NCI-H146 treated with DMSO at 0.1 percent for 48 hours (cell line): Measurements from ENCODE around the gene LGR4.
"Not testable (repeated sequence)": the region's sequence is repeated elsewhere in the genome, so short reads cannot be mapped to it uniquely, and the experiment has no call there.

ENCODE experiments used
- DNase-seq: peaks from one replicate; lab custom pipeline; 2025; ENCODE audit not compliant: unreplicated experiment; lab: John Stamatoyannopoulos, UW

The LGR4 gene, protein sequence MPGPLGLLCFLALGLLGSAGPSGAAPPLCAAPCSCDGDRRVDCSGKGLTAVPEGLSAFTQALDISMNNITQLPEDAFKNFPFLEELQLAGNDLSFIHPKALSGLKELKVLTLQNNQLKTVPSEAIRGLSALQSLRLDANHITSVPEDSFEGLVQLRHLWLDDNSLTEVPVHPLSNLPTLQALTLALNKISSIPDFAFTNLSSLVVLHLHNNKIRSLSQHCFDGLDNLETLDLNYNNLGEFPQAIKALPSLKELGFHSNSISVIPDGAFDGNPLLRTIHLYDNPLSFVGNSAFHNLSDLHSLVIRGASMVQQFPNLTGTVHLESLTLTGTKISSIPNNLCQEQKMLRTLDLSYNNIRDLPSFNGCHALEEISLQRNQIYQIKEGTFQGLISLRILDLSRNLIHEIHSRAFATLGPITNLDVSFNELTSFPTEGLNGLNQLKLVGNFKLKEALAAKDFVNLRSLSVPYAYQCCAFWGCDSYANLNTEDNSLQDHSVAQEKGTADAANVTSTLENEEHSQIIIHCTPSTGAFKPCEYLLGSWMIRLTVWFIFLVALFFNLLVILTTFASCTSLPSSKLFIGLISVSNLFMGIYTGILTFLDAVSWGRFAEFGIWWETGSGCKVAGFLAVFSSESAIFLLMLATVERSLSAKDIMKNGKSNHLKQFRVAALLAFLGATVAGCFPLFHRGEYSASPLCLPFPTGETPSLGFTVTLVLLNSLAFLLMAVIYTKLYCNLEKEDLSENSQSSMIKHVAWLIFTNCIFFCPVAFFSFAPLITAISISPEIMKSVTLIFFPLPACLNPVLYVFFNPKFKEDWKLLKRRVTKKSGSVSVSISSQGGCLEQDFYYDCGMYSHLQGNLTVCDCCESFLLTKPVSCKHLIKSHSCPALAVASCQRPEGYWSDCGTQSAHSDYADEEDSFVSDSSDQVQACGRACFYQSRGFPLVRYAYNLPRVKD

DNA sequence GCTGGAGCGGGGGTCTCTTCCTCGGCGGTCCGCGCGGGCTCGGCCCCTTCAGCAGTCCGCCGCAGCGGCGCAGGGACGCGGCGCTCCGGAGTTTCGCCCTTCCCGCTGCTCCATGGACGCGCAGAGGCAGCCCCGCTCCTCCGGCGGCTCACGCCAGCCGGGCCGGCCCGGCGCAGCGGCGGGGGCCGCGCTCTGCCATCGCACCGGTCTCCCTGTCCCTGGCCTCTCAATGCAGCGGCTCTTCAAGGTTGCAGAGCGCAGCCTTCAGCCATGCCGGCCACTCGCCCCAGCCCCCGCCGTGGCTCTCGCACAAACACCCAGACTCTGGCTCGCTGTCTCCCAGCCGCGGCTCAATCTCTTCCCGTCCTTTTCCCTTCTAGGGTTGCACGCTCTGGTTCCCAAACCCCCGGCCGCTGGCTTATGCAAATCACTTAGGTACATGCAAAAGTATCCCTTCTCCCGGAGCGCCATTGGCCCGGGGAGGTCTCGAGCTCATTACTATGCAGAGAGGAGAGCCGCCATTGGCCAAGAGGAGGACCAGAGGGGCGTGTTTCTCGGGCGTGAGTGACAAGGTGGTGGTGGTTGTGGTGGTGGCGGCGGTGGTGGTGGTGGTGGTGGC is at the start of gene LGR4:
LGR4 (minus strand) TSS at position 393 of the 619 bp plus-strand sequence. CDS start 488 bp downstream, outside the sequence.
- DNase-seq, result peak; percentile 96

DNA sequence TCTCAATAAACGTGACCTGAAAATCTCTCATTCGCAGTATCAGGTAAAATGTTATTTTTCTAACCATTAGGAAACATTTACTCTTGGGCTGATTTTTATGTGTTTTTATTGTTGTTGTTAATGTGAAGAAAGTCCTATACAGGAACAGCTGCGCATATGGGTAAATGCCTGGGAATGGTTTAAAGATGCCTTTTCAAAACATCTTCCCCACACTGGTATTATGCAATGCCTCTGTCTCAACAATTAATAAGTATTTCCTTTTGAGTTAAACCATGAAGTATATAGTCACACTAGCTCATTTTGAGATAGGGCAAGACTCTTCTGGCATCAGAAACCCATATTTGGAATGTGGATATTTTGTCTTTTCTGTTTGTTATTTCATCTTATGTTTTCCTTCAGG is 47.6 kb upstream of the LGR4 start:
- DNase-seq, result no peak

DNA sequence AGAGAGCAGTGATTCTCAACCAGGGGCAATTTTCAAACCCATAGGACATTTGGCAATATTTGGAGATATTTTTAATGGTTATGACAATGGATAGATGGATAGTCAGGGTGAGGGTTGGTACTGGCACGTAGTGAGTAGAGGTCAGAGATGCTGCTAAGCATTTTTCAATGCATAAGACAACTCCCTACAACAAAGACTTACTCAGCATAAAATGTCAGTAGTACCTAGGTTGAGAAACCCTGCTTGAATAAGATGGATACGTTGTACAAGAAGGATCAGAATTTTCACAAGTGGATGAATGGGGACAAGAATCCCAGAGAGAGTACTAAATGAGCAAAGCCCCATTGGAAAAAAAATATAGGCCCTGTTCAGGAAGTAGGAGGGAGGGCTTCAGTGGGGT is 45.9 kb upstream of the LGR4 start:
- no peak for DNase-seq

DNA sequence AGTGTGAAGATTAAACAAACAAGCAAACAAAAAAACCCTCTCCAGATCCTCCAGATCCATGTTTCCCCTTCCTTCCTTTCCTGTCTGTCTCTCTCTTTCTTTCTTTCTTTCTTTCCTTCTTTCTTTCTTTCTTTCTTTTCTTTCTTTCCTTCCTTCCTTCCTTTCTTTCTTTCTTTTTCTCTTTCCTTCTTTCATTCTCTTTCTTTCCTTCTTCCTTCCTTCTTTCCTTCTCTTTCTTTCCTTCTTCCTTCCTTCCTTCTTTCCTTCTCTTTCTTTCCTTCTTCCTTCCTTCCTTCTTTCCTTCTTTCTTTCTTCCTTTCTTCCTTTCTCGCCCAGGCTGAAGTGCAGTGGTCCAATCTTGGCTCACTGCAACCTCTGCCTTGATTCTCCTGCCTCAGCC is 44.9 kb upstream of the LGR4 start:
- DNase-seq, result not testable (repeated sequence)

DNA sequence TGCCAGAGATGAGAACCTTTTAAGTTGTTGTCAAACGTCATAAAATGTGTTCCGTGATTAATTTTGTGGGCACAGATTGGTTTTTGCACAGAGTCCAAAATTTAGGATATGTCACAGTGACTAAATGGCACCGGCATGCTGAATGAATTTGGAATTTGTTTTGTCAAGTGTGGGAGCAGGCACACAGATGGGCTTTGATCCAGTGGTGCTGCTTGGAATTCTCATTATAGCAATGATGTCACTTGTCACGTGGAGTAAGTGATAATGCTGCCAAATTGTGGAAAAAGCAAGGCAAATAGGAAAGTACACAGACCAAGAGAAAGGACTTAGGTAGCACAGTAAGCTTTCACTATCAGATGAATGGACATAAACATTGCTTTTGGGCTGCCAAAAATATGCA is 42.0 kb upstream of the LGR4 start:
- DNase-seq, result no peak

DNA sequence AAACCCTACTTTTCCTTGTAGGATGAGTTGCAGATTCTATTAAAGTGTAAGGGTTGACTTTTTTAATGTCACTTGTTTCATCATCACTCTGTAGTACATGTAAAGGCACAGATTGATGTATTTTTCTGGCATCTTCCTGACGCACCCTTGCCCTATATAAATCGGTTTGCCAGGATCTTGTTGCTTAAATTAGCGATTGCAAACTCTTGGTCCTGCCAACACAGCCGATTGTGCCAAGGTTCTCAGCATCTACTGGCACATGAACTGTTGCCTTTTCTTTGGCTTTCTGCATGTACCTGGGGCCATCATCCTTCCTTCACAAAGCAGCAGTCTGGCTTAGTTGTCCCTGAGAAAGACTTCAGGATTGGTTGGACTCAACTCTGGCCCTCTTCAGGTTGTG is 41.5 kb upstream of the LGR4 start:
- no peak for DNase-seq

DNA sequence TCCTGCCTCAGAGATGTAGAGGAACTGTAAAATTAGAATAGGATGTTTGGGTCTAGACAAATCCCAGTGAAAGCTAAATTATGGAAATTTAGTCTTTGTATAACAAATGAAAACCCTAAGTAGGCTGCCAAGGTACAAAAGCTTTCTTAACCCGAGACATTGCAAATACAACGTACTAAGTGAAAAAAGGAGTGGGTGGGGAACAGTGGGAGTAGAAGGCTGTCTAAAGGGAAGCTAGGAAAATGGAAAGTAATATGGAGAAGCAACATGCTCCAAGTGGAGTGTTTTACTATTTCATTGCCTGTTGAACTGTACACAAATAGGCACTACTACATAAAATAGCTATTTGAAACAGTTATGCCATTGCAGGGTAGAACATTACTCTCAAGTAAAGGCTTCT is 40.8 kb upstream of the LGR4 start:
- no peak for DNase-seq

DNA sequence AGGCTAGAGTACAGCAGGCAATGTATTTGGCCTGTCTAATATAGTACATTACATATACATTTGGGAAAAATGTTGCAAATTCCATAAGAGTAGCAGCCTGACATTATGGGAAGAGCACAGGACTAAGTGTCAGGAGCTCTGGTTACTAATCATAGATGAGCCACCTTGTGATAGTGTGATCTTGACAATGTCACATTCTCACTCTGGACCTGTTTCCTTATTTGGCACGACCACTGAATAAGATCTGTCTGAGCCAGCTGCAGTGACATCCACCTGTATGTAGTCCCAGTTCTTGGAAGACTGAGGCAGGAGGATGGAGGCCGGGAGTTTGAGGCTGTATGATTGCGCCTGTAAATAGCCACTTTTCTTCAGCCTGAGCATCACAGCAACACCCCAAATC is 39.6 kb upstream of the LGR4 start:
- no peak for DNase-seq

DNA sequence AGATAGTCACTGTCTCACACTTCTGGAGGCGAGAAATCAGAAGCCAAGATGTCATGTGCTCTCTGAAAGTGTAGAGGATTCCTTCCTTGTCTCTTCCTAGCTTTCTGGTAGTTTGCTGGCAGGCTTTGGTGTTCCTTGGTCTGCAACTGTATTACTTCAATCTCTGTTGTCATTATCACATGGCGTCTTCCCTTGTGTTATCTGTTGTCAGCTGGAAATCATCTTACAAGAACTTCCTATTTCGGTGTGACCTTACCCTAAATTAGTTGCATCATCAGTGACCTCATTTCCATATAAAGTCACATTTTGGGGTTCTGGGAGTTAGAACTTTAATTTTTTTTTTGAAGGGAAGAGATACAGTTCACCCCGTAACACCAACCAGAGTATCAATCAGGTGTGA is 37.3 kb upstream of the LGR4 start:
- DNase-seq, result no peak

DNA sequence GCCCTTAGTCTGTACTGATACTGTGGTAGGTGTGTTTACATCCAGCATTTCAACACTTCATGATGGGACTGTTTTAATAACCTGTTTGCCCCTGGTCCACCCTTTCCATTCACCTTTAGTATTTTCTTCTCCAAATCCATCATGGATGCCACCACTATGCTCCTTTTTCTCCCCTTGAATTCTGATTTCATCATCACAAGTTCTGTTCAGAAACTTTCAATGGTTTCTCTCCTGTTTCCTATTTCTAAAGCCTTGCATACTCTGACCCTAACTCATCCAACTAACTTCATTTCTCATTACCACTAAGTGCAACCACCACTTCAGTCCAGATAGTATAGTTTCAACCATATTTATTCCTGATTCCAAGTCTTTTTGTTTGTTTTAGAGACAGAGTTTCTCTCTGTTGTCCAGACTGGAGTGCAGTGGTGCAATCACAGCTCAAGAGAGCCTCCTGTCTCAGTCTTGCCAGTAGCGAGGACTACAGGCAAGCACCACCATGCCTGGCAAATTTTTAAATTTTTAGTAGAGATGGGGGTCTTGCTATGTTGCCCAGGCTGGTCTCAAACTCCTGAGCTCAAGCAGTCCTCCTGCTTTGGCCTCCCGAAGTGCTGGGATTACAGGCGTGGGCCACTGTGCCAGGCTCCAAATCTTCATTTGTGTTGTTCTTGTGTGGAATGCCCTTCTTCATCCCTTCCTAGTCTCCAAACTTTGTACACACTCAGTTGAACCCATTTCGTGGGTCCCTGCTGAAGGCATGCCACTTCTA is 35.1 kb upstream of the LGR4 start:
- no peak for DNase-seq

DNA sequence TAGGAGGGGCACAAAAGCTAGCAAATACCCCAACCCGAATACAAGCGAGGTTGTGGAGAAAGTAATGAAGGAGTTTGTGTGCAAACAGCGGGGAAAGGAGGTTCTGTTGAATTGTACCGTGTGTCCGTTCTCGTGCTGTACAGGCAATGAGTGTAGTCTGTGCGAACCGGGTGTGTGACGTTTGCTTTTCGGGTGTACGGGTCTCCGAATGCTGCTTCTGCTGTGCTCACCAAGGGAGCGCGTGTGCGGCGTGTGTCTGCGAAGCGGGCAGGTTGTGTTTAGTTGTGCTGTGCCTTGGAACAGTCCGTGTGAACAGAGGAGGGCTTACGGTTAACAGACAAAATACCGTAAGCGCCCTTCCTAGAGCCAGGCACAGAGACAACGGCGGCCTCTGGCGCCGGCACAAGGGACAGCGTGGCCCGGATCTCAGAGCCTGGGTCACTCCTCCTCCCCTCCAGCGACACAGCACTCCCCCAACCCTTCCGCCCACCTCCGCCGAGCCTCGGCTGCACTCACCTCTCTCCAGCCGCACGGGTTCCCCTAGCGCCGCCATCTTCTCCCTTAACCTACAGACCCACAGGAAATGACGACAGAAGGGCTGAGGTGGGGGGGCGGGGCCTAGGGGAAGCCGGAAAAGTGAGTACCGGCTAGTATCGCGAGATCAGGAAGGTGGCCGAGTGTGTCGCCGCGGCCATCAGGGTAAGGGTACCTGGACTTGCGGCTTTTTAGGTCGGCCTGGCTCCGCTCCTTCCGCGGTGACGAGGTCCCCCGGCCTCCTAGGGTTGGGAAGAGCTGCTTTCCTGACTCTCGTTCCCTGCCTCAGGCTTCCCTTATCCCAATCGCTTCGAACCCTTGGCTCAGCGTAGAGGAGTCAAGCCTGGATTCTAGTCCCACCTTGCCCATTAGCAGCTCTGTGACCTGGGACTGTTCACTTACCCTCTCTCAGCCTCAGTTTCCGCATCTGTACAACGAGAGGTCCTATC is 33.9 kb upstream of the LGR4 start, which contains the start of gene LIN7C:
LIN7C (minus strand) TSS at position 570 of the 983 bp plus-strand sequence; CDS start at position 553, 17 bp downstream.
- DNase-seq, result peak; percentile 95

DNA sequence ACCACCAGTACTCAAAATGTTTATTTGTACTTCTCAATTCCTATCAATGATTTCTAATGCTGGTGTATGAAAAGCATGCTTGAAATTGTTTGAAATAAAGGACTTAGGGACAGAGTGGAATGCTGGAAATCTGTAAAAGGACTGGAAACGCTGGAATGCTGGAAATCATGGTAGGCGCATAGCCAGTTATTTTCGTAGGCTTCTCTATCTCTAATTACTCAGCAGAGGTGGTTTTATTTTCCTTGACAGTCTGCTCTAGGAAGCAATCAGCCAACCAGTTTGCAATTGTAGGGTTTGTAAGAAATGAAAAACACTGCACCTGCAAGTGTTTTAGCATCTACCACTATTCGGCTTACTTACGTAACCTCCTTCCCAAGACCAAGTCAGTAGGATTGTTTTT is 33.2 kb upstream of the LGR4 start:
- no peak for DNase-seq

DNA sequence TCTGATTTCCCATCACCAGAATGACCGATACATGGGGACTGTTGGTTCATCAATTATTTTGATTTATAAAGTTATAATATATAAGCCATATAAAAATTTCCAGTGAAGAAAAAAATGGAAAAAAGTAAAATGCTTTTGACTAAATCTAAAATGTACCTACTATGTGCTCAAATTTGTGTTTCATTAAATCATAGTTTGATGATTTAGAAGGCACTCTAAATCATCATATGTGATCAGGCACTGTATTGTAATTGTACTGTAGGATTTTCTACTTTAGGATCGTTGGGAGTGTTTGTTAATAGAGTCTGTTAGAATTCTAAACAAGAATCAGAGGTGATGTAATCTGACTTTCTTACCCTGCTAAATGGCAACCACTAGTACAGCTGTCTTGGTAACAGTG is 31.6 kb upstream of the LGR4 start:
- no peak for DNase-seq

DNA sequence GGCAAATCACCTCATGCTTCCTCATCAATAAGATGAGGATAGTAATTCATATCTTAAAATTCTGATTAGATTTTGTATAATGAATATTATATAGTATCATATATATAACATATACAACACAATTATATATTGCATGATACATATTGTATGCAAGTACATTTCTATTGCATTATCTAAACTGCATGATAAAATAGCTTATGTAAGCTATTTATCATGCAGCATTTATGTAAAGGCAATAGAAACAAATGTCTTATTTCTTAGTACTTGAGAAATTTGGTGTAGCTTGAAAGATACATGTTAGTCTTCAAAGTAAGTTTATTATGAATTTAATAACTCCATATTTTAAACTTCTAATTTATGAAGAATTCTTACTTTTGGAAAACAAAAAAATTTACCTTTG is 28.5 kb upstream of the LGR4 start:
- no peak for DNase-seq

DNA sequence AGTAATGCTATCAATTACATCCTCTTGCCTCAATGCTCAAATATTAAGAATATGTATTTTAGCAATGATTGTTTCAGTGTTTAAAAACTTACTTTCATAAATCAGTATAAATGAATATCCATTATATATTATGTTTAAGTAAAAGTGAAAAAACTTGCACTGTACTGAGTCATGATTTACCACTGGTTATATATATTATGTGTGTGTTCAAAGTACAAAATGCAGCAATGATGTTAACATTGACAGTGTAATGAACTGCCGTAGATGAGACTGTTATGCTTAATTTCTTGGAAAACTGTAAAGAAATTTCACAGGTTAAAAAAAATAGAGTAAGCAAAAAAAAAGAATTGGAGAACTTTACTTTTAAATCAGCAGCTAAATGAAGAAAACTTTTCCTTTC is 25.3 kb upstream of the LGR4 start:
- DNase-seq, result no peak

DNA sequence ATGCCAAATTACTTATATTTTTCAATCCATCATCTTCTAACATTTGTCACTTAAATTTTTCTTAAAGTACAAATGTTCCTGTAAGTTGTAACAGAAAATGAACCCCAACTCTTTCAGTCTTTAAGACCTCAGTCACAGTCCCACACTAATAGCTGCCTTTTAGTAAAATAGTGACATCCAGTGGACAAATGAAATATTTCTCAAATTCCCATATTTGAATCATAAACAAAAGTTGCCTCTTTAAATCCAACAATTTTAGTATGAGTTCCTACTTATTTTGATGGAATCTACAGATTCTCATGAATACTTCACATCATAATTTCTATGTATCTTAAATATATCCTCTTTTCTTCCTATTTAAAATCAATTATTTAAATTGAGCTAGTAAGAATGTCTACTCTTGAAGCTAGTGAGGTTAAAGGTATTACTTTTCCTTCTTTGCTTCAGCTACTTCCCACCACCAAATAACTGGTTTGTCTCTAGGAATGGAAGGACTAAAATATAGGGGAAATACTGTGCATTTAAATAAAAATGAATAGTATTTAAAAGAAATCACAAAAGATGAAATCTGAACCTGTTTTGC is 24.8 kb upstream of the LGR4 start:
- peak; percentile 25 for DNase-seq

DNA sequence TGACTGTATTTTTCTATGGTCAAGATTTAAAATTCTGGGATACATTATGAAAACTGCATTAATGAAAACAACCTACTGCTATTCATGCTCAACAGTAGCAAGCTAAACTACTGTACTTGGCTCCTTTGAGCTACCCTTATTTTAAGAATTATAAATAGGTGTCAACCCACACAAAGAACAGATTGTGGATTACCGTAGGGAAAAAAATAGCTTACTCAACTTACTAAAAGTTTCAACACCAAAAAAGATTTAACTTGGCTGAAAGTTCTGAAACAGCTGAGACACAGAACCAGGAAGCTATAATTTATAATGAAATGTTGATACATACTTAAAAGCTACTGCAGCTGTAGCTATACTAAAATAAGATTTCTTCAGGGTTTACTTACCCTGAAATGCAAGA is 23.9 kb upstream of the LGR4 start:
- DNase-seq, result no peak

DNA sequence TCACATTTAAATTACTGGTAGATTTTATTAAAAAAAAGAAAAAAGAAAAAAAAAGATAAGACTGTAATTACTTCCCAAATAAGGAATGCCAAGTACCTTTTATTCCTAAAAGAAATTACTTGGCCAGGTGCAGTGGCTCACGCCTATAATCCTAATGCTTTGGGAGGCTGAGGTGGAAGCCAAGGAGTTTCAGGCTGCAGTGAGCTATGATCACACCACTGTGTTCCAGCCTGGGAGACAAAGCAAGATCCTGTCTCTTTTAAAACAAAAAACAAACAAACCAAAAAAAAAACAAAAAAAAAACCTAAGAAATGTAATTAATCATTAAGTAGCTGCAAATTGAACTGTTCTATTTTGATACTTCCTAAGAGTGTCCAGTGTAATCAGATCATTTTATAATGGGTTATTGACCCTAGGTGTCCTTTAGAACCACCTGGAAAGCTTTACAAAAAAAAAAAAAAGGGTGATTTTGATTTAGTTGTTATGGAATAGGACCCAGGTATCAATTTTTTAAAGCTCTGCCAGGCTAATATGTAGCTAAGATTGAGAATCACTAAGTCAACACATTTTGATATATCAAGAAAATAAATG is 23.2 kb upstream of the LGR4 start:
- peak; percentile 20 for DNase-seq

DNA sequence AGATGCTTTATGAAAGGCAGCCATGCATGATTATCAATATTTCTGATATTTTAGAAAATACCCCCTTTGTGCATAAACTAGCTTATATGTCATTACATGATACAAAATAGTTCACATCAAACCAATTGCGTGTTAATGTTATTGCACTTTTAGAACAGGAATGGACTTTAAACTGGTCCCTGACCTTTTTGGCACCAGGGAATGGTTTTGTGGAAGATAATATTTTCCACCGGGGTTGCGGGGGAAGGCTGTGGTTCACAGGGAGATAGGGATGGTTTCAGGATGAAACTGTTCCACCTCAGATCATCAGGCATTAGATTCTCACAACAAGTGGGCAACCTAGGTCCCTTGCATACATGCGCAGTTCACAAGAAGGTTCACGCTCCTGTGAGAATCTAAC is 16.5 kb upstream of the LGR4 start:
- DNase-seq, result no peak
